ENCODE data around the gene PKD1. TPM values are rescaled to one million over a fixed set of nuclear protein-coding genes. Genes with fewer than 3 reads are reported as not detected.

PKD1 gene
- total RNA-seq, 1 experiment from 2014 or later = 91.5 TPM

DNA sequence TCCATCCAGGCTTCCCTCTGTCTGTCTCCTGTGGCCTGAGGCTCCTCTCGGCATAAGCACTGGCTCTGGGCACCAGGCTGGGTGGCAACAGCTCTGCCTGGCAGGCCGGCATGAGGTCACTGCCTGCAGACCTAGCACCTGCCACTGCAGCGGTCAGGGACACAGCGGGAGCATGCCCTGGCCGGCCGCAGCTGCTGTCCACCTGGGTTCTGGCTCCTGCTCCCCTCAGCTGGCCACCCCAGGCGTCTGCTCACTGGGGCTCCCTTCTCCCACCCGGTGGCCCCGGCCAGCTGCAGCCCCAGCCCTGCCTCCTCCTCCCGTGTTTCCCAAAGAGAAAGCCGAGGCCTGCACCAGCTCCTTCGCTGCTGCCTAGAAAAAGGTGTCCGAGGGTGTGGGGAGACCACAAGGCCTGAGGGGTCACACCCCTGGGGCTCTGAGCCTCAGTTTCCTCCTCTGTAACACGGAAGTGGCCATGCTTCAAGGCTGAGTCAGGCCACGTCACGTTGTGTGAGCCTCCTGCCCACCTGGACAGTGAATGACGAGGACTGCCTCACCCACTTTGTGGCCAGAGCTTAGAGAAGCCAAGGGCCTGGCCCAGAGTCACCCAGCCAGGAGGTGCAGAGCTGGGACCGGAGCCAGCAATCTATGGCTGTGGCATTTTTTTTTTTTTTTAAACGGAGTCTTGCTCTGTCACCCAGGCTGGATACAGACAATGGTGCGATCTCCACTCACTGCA is 94.7 kb downstream of the PKD1 start:
- no TSS peak for BruUV-seq (replicated peaks)
- ChIA-PET POLR2A (ENCODE audit: unreplicated experiment) (interaction anchor here (0.6 to 0.9 kb wide), 8 partner anchors 18 to 1741 kb away, joined by 3 to 14 read pairs (median 3); partner anchors contain the start of genes TRAF7, UQCC4 and ZNF213), CTCF (interaction anchor here (0.6 to 0.9 kb wide), 3 partner anchors 14 to 154 kb away, joined by 3 to 12 read pairs (median 8); partner anchors contain the start of gene NHERF2)
- intact Hi-C loops (cut with micrococcal nuclease; ENCODE audit: unreplicated experiment) = loop anchor here (10.0 kb wide), 1 partner anchor 564 kb away; no protein-coding TSS in a partner anchor
- Histone ChIP-seq H3K36me3 (ENCODE audit: low read depth) (no peaks in the 10 kb centered on the region), H3K4me3 (no peak overlapping the region), H4K20me1 (ENCODE audit: insufficient read depth) (no peaks in the 10 kb centered on the region), H3K4me1 (replicated peaks; ENCODE audit: insufficient read depth) (peaks cover 45% of the 10 kb centered on the region), H3F3A (ENCODE audit: insufficient read depth, low read depth) (peaks cover 32% of the 10 kb centered on the region), H3K9me3 (ENCODE audit: insufficient read depth, low read depth) (no peaks in the 10 kb centered on the region), H3K27me3 (ENCODE audit: insufficient read depth, low read depth) (no peaks in the 10 kb centered on the region), H3K27ac (peak overlapping the region; percentile 95), H3K4me2 (peak overlapping the region; percentile 71), H3K9me2 (ENCODE audit: insufficient read depth) (no peaks in the 10 kb centered on the region), H3K79me2 (ENCODE audit: low read depth) (no peaks in the 10 kb centered on the region; the same call in 1 of the 2 replicates), H2AFZ (peak overlapping the region; percentile 65; the same call in 1 of the 2 replicates)
- no peak for TF ChIP-seq EZH2 (IDR thresholded peaks at IDR 0.05; ENCODE audit: low read depth)
- TF ChIP-seq, protein P1, sequence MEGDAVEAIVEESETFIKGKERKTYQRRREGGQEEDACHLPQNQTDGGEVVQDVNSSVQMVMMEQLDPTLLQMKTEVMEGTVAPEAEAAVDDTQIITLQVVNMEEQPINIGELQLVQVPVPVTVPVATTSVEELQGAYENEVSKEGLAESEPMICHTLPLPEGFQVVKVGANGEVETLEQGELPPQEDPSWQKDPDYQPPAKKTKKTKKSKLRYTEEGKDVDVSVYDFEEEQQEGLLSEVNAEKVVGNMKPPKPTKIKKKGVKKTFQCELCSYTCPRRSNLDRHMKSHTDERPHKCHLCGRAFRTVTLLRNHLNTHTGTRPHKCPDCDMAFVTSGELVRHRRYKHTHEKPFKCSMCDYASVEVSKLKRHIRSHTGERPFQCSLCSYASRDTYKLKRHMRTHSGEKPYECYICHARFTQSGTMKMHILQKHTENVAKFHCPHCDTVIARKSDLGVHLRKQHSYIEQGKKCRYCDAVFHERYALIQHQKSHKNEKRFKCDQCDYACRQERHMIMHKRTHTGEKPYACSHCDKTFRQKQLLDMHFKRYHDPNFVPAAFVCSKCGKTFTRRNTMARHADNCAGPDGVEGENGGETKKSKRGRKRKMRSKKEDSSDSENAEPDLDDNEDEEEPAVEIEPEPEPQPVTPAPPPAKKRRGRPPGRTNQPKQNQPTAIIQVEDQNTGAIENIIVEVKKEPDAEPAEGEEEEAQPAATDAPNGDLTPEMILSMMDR (conservative IDR thresholded peaks at IDR 0.05) = no peak
- DNase-seq = peak; percentile 94 to 96

DNA sequence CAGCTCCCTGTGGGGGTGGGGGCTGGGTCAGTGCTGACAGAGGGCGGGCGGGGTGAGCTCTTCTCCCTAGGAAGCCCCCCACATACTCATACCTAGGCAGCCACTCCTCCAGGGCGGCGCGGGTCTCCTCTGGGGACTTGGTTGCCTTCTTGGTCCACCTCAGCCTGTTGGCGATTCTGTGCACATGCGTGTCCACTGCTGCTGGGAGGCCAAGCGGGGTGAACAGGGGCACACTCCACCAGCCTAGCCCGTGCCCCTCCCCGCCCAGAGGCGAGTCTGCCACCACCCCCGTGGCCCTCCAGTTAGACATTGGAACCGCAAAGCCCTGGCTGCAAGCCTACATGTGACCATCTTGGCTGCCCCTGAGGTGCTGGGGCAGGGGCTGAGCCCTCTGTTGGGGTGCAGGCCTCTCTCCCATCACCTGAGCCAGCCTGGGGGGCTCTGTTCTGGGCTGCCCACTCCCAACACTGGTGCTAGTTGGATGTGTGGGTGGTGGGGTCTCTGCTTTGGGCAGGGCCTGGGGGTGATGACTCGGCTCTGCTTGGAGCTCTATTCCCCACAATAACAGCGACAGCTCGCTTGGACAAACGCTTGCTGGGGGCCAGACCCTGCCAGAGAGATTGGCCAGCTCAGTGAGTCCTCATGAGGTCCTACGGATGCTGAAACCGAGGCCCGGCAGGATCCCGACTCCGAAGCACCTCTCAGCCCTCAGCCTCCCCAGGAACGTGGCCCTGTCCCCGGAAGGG is 95.5 kb downstream of the PKD1 start:
- peak overlapping the region; percentile 95 for H3K27ac ChIP-seq
- intact Hi-C loops (cut with micrococcal nuclease; ENCODE audit: unreplicated experiment) = loop anchor here (10.0 kb wide), 1 partner anchor 565 kb away; no protein-coding TSS in a partner anchor
- H2AFZ ChIP-seq = no peak overlapping the region
- DNase-seq = peak in 1 of 2 experiments; percentile 55
- H3K79me2 ChIP-seq (ENCODE audit: low read depth) = no peaks in the 10 kb centered on the region; the same call in 1 of the 2 replicates
- peaks cover 32% of the 10 kb centered on the region for H3F3A ChIP-seq (ENCODE audit: insufficient read depth, low read depth)
- H3K9me2 ChIP-seq (ENCODE audit: insufficient read depth) = no peaks in the 10 kb centered on the region
- H3K4me1 ChIP-seq (replicated peaks; ENCODE audit: insufficient read depth) = peaks cover 45% of the 10 kb centered on the region
- H3K27me3 ChIP-seq (ENCODE audit: insufficient read depth, low read depth) = no peaks in the 10 kb centered on the region
- TF ChIP-seq EZH2 (IDR thresholded peaks at IDR 0.05; ENCODE audit: low read depth) = no peak
- TF ChIP-seq, protein P1 (conservative IDR thresholded peaks at IDR 0.05) = no peak
- CTCF ChIA-PET = interaction anchor here (0.9 kb wide), 1 partner anchor 17 kb away, joined by 3 read pairs; no protein-coding TSS in a partner anchor
- POLR2A ChIA-PET (ENCODE audit: unreplicated experiment) = interaction anchor here (0.7 kb wide), 1 partner anchor 1741 kb away, joined by 3 read pairs; no protein-coding TSS in a partner anchor
- H4K20me1 ChIP-seq (ENCODE audit: insufficient read depth) = no peaks in the 10 kb centered on the region
- no peaks in the 10 kb centered on the region for H3K9me3 ChIP-seq (ENCODE audit: insufficient read depth, low read depth)
- no peak overlapping the region for H3K4me3 ChIP-seq
- H3K36me3 ChIP-seq (ENCODE audit: low read depth) = no peaks in the 10 kb centered on the region
- BruUV-seq (replicated peaks) = no TSS peak
- peak overlapping the region; percentile 71 for H3K4me2 ChIP-seq

DNA sequence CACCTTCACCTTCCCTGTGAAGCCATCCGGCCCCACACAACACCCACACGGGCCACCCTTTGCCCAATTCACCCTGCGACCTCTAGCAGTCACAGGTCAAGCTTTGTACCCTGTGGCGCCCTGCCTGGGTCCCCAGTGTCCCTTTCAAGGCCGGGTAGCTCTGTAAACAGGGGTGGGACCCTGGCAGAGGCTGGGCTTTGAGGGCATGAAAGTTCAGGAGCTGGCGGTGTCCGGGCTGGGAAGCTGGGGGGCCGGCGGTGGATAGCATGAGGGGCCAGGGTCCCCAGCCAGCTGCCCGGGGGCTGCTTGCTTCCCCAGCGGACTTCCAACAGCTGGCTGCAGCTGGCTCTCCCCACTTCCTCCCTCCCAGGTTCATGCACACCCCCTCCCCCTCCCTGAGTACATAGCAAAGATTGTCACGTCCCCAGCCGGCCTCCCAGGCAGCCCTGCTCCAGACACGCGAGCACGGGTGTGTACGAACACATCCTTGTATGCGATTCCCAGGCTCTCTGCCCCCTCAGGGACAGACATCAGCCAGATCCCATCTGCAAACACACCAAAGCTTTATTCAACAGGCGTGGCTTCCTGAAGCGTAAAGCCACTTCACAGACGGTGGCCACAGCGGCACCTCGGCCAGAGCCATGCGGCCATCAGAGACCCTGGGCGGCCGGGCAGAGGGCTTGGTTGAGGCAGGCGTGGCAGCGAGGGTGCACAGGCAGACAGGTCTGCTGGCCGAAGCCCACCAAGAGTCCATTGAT is 96.2 kb downstream of the PKD1 start:
- TF ChIP-seq, protein P1 (conservative IDR thresholded peaks at IDR 0.05) = no peak
- no peak for TF ChIP-seq EZH2 (IDR thresholded peaks at IDR 0.05; ENCODE audit: low read depth)
- BruUV-seq (replicated peaks) = no TSS peak
- Histone ChIP-seq H3K36me3 (ENCODE audit: low read depth) (no peaks in the 10 kb centered on the region), H3K4me1 (replicated peaks; ENCODE audit: insufficient read depth) (peaks cover 45% of the 10 kb centered on the region), H3K9me3 (ENCODE audit: insufficient read depth, low read depth) (no peaks in the 10 kb centered on the region), H3K27ac (no peak overlapping the region), H3K4me2 (peak overlapping the region; percentile 71; the same call in 1 of the 2 replicates), H3K4me3 (no peak overlapping the region), H3F3A (ENCODE audit: insufficient read depth, low read depth) (peaks cover 32% of the 10 kb centered on the region), H3K9me2 (ENCODE audit: insufficient read depth) (no peaks in the 10 kb centered on the region), H4K20me1 (ENCODE audit: insufficient read depth) (no peaks in the 10 kb centered on the region), H3K79me2 (ENCODE audit: low read depth) (no peaks in the 10 kb centered on the region), H2AFZ (no peak overlapping the region), H3K27me3 (ENCODE audit: insufficient read depth, low read depth) (no peaks in the 10 kb centered on the region)
- CTCF ChIA-PET = no interaction called here
- DNase-seq = peak in 1 of 2 experiments; percentile 31
- intact Hi-C loops (cut with micrococcal nuclease; ENCODE audit: unreplicated experiment) = loop anchor here (10.0 kb wide), 1 partner anchor 565 kb away; no protein-coding TSS in a partner anchor
- POLR2A ChIA-PET (ENCODE audit: unreplicated experiment) = no interaction called here
